ENCODE data around the gene BTBD7.
A peak's percentile ranks its signal among the peaks of the same experiment; 100 is the strongest.
"Not testable (repeated sequence)": the region's sequence is repeated elsewhere in the genome, so short reads cannot be mapped to it uniquely, and the experiment has no call there.

Gene BTBD7

GRCh38 chr14:93239869-93240677, 92.8 kb downstream of the BTBD7 start:
- DNase-seq = peak; percentile 5

DNA sequence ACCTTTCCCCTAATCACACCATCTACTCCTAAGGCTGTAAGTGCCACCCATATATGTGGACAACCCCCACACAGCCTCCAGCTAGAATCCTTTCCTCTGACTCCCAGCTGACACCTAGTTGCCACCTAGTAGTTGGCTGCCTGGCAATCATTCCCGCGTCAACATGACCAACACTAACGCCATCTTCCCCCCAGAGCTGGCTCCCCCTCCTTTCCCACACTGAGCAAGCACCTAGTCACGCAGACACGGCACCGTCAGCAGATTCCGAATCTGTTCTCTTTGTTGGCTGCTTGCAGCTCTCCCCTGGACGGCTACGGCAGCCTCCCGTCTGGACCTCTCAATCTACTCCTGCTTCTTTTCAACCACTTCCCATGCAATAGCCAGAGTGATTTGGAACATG, 98.0 kb downstream of the BTBD7 start:
- DNase-seq = no peak

DNA sequence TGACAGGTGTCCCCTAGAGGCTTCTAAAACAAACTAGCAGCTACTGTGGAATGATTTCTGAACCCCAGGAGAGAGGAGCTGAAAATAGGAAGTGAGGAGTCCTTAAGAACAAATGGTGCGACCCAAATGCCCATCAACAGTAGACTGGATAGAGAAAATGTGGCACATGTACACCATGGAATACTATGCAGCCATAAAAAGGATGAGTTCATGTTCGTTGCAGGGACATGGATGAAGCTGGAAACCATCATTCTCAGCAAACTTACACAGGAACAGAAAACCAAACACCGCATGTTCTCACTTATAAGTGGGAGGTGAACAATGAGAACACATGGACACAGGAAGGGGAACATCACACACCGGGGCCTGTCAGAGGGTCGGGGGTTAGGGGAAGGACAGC, 99.8 kb downstream of the BTBD7 start:
- DNase-seq = not testable (repeated sequence)

GRCh38 chr14:93232159-93232558, 100.7 kb downstream of the BTBD7 start:
- DNase-seq = no peak

DNA sequence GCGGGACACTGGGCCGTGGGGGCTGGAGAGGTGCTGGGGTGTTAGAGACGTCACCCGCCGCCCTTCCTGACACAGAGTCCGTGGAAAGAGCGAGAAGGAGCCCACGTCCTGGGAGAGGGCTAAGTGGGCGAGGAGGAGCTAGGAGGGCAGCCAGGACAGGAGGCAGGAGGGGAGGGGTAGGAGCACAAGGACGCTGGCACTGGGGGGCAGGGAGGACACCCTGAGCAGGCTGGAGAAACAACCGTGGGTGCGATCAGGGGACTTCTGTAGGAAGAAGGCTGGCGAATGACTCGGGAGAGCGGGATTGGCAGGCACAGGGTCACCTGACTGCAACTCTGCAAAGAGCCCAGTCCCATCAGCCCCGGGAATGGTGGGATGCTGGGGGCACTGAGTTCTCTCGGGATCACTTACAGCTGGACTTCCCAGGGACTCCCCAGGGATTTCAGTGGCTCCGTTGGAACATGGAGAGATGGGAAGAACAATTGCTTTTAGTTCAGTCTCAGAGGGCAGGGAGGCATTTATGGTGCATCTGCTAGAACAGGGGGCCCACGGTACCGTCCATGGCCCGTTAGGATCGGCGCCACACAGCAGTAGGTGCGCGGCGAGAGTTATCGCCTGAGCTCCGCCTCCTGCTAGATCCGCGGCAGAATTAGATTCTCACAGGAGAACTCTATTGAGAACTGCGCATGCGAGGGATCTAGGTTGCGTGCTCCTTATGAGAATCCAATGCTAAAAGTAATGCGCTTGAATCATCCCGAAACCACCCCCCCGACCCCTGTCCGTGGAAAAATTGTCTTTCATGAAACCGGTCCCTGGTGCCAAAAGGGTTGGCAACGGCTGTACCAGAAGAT, 101.5 kb downstream of the BTBD7 start:
- no peak for DNase-seq

- no peak for DNase-seq
These were observed 102.3 kb downstream of the BTBD7 start for GRCh38 chr14:93230539-93230938.

- DNase-seq = no peak
These were observed 104.3 kb downstream of the BTBD7 start for GRCh38 chr14:93228550-93228949.

DNA sequence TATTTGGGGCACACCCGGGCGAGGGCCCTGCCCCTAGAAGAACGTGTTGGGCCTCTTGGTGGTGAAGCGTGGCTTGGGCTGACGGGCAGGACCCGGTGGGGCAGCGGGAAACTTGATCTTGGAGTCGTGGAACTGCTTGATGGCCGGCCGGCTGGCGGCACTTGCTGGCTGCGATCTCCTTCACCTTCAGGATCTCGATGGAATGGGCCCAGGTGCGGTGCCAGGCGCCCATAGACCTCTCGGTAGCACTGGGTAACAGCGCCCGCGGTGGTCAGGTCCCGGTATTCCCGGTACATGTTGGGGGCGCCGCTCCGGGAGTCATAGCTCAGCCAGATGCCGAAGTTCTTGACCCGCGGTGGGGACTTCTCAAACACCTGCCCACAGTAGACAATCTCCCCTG, 109.3 kb downstream of the BTBD7 start:
- no peak for DNase-seq

DNA sequence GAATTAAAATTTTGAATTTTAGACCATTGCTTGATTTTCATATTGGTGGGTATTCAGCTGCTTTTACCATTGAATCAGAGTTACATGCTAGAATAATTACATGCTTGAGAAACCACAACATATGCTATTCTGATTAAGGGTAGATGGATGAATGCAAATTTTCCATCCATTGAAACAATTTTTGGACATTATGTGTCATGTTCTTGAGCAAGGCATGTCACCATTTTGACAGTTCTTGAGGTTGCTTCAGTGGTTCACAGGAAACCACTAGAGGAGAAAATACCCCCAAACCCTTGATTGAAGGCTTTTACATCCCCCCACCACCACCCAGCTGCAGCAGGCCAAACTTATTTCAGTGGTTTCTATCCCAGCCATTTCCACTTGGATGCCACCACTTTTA, 112.3 kb downstream of the BTBD7 start:
- DNase-seq = no peak

DNA sequence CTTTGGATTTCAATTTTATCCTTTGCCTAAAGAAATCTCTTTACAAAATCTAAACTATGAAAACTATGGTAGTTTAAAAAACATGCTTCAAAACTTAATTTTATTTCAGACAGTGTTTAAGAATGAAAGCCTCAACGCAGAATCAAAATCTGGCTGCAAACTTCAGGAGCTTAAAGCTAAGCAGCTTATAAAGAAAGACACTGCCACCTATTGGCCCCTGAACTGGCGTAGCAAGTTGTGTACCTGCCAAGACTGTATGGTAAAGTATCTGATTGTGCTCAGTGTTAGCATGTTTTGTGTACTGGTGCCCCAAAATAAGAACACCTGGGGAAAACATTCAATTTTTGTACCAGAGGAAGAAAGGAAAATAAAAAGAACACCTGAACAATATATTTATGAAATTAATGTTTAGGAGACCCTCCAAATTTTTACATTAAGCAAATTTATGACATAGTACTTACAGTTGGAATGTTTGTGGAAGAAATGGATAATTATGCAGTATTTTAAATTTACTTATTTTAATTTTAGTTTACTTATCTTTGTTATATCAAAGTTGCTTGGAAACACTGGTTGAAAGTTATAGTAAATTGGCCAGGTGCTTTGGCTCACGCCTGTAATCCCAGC, 113.6 kb downstream of the BTBD7 start:
- peak; percentile 51 for DNase-seq

GRCh38 chr14:93214598-93214997, 118.2 kb downstream of the BTBD7 start:
- no peak for DNase-seq

- DNase-seq = no peak
These were observed 120.4 kb downstream of the BTBD7 start for GRCh38 chr14:93212432-93212831.

DNA sequence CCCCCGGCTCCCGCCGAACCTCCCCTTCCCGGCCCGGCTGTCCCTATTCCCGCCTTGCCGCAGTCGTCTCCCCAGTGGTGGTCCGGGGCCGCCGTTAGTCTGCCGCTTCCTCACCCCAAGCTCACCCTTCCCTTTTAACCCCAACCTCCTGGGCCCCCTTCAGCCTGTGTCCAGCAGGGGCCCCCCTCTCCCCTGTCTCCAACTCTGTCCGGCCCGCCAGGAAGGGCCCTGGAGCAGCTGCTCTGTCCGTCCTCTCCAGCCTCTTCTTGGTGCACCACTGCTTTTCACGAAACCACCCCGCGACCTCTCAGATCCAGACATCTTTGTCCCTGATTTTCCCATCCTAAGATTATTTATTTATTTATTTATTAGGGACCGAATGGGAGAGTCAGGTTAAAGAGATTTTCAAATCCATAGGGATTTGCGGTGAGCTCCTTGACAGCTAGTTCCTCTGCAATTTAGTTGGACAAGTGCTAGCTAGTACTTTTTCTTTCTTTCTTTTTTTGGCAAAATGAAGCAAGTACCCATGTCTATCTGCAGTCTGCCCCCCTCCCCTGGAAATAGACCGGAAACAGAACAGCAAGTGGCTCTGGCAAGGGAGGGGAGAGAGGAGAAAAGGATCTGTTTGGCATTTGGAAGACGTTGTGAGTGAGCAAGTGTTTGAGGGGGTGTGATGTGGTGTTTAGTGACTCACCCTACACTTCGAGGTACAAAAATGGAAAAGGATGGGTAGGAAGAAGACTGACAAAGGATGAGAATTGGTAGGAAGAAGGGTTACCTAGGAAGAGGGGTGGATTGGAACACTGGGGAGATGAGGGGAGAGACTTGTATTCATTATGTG, 125.1 kb downstream of the BTBD7 start:
- DNase-seq = peak; percentile 46

GRCh38 chr14:93206793-93207467, 125.9 kb downstream of the BTBD7 start, which contains the start of the genes GON7 and UBR7:
Gene GON7, minus strand, starts transcription at chr14:93207065. Its CDS starts 28 bp downstream, at chr14:93207037.
Gene UBR7, plus strand, starts transcription at chr14:93207256. Its CDS starts 36 bp downstream, at chr14:93207292.
- peak; percentile 97 for DNase-seq

DNA sequence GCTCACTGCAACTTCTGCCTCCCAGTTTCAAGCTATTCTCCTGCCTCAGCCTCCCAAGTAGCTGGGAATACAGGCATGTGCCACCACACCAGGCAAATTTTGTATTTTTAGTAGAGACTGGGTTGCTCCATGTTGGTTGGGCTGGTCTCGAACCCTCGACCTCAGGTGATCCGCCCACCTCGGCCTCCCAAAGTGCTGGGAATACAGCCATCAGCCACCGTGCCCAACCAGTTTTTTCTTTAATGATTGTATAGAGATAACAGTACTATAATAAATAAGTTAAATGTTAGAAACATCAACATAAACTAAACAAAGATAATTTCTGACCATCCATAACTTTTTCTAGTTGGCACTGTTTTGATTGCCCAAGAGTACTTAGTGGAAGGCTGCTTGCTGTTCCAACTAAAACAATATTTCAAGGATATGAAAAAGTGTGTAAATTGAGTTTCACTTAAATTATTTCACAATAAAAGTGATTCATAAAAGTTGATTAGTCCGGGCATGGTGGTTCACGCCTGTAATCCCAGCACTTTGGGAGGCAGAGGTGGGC, 131.6 kb downstream of the BTBD7 start:
- no peak for DNase-seq

- DNase-seq = no peak
These were observed 132.3 kb downstream of the BTBD7 start for GRCh38 chr14:93200553-93200952.

- DNase-seq = no peak
These were observed 133.8 kb downstream of the BTBD7 start for GRCh38 chr14:93199031-93199430.

DNA sequence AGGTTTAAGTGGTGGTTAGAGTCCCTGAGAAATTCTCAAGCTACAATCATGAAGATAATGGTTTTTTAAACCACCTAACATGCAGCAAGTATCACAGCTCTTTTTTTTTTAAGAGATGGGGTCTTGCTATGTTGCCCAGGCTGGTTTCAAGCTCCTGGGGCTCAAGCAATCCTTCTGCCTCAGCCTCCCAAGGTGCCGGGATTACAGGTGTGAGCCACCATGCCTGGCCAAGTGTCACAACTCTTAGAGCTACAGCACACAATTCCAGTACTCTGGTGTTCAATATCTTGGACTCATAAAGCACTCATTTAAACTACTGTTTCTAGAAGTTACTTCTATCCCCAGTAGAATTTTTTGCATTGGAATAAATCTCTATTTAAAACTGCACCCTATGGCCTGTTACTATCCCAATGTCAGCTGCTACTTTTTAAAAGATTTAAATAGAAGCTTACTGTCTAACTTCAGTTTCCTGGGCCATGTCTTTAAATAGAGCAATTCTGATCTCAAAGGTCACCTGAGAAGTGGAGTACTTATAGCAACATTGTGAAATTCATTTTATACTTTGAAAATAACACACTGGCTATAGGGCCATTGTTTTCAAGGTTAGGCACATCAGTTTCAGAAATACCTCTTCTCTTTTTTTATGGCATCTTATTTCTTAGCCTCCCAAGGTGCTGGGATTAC, 137.4 kb downstream of the BTBD7 start:
- no peak for DNase-seq

Measured in activated CD4-positive, alpha-beta T cell treated with anti-CD3 and anti-CD28 coated beads, Interleukin-10, Interleukin-2, amounts not matched to agents 100 ng/mL and 50 ng/mL, durations not matched to agents 16 hours and 8 hours (primary cell).